Activated CD8-positive, alpha-beta memory T cell treated with anti-CD3 and anti-CD28 coated beads, Interleukin-2, amount 50 U/mL, for 48 hours (primary cell): Measurements from ENCODE around the gene G3BP1.
A peak's percentile ranks its signal among the peaks of the same experiment; 100 is the strongest.
"Not testable (repeated sequence)": the region's sequence is repeated elsewhere in the genome, so short reads cannot be mapped to it uniquely, and the experiment has no call there.

Source experiments
- DNase-seq: peaks from one replicate; pipeline ENCODE4 v3.0.0-alpha.2; 2020

G3BP1 gene

GRCh38 chr5:151757233-151758140 lies 14.3 kb upstream of the G3BP1 start:
- peak; percentile 61 for DNase-seq

GRCh38 chr5:151758141-151758429 lies 13.7 kb upstream of the G3BP1 start:
- DNase-seq, result no peak

GRCh38 chr5:151758430-151759241 lies 13.1 kb upstream of the G3BP1 start, which contains the start of gene ATOX1:
TSS of gene ATOX1 (minus strand) at chr5:151758631. CDS start at chr5:151758551, 80 bp downstream.
- peak; percentile 93 for DNase-seq

GRCh38 chr5:151764801-151765200 lies 7.0 kb upstream of the G3BP1 start:
- DNase-seq, result no peak

- DNase-seq, result no peak
Measured at GRCh38 chr5:151766975-151767374, 4.8 kb upstream of the G3BP1 start.

- no peak for DNase-seq
Measured at GRCh38 chr5:151770383-151771258, 1.1 kb upstream of the G3BP1 start.

GRCh38 chr5:151772029-151772845 lies 483 bp downstream of the G3BP1 start:
- DNase-seq, result peak; percentile 72

GRCh38 chr5:151772846-151773561 lies 1.2 kb downstream of the G3BP1 start:
- no peak for DNase-seq

- no peak for DNase-seq
Measured at GRCh38 chr5:151773951-151774350, 2.2 kb downstream of the G3BP1 start.

GRCh38 chr5:151775025-151775606 lies 3.4 kb downstream of the G3BP1 start:
- DNase-seq, result no peak

GRCh38 chr5:151779531-151780125 lies 7.9 kb downstream of the G3BP1 start:
- no peak for DNase-seq

GRCh38 chr5:151780348-151780747 lies 8.6 kb downstream of the G3BP1 start:
- no peak for DNase-seq

GRCh38 chr5:151781201-151781600 lies 9.4 kb downstream of the G3BP1 start:
- no peak for DNase-seq

- DNase-seq, result not testable (repeated sequence)
Measured at GRCh38 chr5:151783664-151784063, 11.9 kb downstream of the G3BP1 start.

- no peak for DNase-seq
Measured at GRCh38 chr5:151784141-151784540, 12.4 kb downstream of the G3BP1 start.

GRCh38 chr5:151786468-151786867 lies 14.7 kb downstream of the G3BP1 start:
- DNase-seq, result no peak

GRCh38 chr5:151787817-151788216 lies 16.1 kb downstream of the G3BP1 start:
- no peak for DNase-seq

- no peak for DNase-seq
Measured at GRCh38 chr5:151793358-151793757, 21.6 kb downstream of the G3BP1 start.

- DNase-seq, result no peak
Measured at GRCh38 chr5:151795426-151795825, 23.7 kb downstream of the G3BP1 start.

- no peak for DNase-seq
Measured at GRCh38 chr5:151798674-151799073, 26.9 kb downstream of the G3BP1 start.

GRCh38 chr5:151799407-151799806 lies 27.7 kb downstream of the G3BP1 start:
- DNase-seq, result no peak
